HepG2 (cell line): ENCODE measurements around the gene CAPS. TPM values are rescaled to one million over a fixed set of nuclear protein-coding genes. Genes with fewer than 3 reads are reported as not detected.
A peak's percentile ranks its signal among the peaks of the same experiment; 100 is the strongest.

Experiments used
- DPF2 ChIP-seq: sonication (generic); formaldehyde crosslinking; IDR thresholded peaks from 2 replicates; pipeline ENCODE4 v1.4.0; 2020; ENCODE audit warnings: mild to moderate bottlenecking, low read depth, missing genetic modification reagents, borderline replicate concordance
- ESRRA ChIP-seq: sonication (generic); formaldehyde crosslinking; IDR thresholded peaks from 2 replicates; pipeline ENCODE4 v1.5.1; 2020; ENCODE audit warnings: mild to moderate bottlenecking, low read depth, missing genetic modification reagents
- HBP1 ChIP-seq: IDR thresholded peaks from 2 replicates; pipeline ENCODE4 v1.6.1; 2016; ENCODE audit warnings: low read depth, control low read depth
- HOXA3 ChIP-seq: sonication (generic); formaldehyde crosslinking; IDR thresholded peaks from 2 replicates; pipeline ENCODE4 v1.5.0; 2020; ENCODE audit warnings: missing genetic modification reagents
- JDP2 ChIP-seq: sonication (generic); formaldehyde crosslinking; IDR thresholded peaks from 2 replicates; pipeline ENCODE4 v1.8.1; 2022; ENCODE audit warnings: missing genetic modification reagents, borderline replicate concordance
- KAT7 ChIP-seq: IDR thresholded peaks from 2 replicates; pipeline ENCODE4 v1.6.1; 2018; ENCODE audit warnings: borderline replicate concordance, missing compliant biosample characterization
- RBM22 ChIP-seq: fragments of 200-400 bp; formaldehyde crosslinking; optimal IDR thresholded peaks from 2 replicates; pipeline ENCODE3; 2017; ENCODE audit warnings: mild to moderate bottlenecking, low read length, moderate library complexity
- SMAD9 ChIP-seq: sonication (generic); formaldehyde crosslinking; IDR thresholded peaks from 2 replicates; pipeline ENCODE4 v1.5.1; 2020; ENCODE audit warnings: mild to moderate bottlenecking, missing genetic modification reagents
- SNAPC2 ChIP-seq: sonication (generic); formaldehyde crosslinking; IDR thresholded peaks from 2 replicates; pipeline ENCODE4 v1.8.1; 2022; ENCODE audit warnings: mild to moderate bottlenecking, missing genetic modification reagents
- SUZ12 ChIP-seq: fragments of 150-350 bp; IDR thresholded peaks from 2 replicates; pipeline ENCODE4 v1.6.1; 2014; ENCODE audit warnings: low read depth, low read length
- TCF7 ChIP-seq: sonication (generic); IDR thresholded peaks from 2 replicates; pipeline ENCODE4 v1.6.1; 2016; ENCODE audit warnings: antibody characterized with exemption, low read depth
- ZBTB38 ChIP-seq: sonication (generic); formaldehyde crosslinking; IDR thresholded peaks from 2 replicates; pipeline ENCODE4 v1.5.1; 2020; ENCODE audit warnings: mild to moderate bottlenecking, missing genetic modification reagents
- ZNF138 ChIP-seq: sonication (generic); formaldehyde crosslinking; IDR thresholded peaks from 2 replicates; pipeline ENCODE4 v1.5.0; 2020; ENCODE audit warnings: mild to moderate bottlenecking, low read depth, missing genetic modification reagents
- ZNF670 ChIP-seq: sonication (generic); formaldehyde crosslinking; IDR thresholded peaks from 2 replicates; pipeline ENCODE4 v1.8.0; 2022; ENCODE audit warnings: mild to moderate bottlenecking, missing genetic modification reagents, borderline replicate concordance
- ZNF724P ChIP-seq: sonication (generic); formaldehyde crosslinking; IDR thresholded peaks from 2 replicates; pipeline ENCODE4 v1.8.0; 2022; ENCODE audit warnings: missing genetic modification reagents, borderline replicate concordance
- polyA plus RNA-seq, 8 experiments: library from polyadenylated mRNA; depleted of rRNA in 3 of 8; stranded (reverse) in 7 of 8; unstranded in 1 of 8; fragments of >200 nt; fragmentation: Illumina TruSeq in 4 of 8; extraction: Trizol in 4 of 8; gene quantifications; 2 replicates each; pipeline versions ENCODE4 v1.2.1 to v1.2.3, GENCODE V29; 2011 to 2016; ENCODE audit warnings: low read depth in 4 of 8, missing spikeins in 1 of 8, mixed read lengths in 1 of 8; ENCODE audit not compliant: insufficient read depth in 1 of 8
- total RNA-seq, 5 experiments: library from RNA; depleted of rRNA; stranded (reverse); fragments of >200 nt; fragmentation: Illumina TruSeq; extraction: Trizol; gene quantifications; 2 replicates each; pipeline ENCODE4 v1.2.3, GENCODE V29; 2016; ENCODE audit warnings: low read depth in 1 of 5
- TF ChIP-seq, protein P1 (sequence below): sonication (generic); formaldehyde crosslinking; IDR thresholded peaks from 2 replicates; pipeline ENCODE4 v1.4.0; 2020; ENCODE audit warnings: mild to moderate bottlenecking, missing genetic modification reagents
- TF ChIP-seq, protein P2 (sequence below): sonication (generic); formaldehyde crosslinking; IDR thresholded peaks from 2 replicates; pipeline ENCODE4 v1.5.1; 2020; ENCODE audit warnings: mild to moderate bottlenecking, missing genetic modification reagents, borderline replicate concordance

Gene CAPS
- total and polyA plus RNA-seq, 2 of the 13 experiments (the other 11 are each of a cell fraction or from before 2014, with no cell fraction given) = 3.1 TPM

- TF ChIP-seq HBP1 (CRISPR knock-in tag) (no peak), ESRRA (CRISPR knock-in tag) (no peak), RBM22 (peak; percentile 4), ZNF724P (CRISPR knock-in tag) (no peak), JDP2 (no peak), TCF7 (no peak), ZNF670 (CRISPR knock-in tag) (no peak), SNAPC2 (no peak), KAT7 (CRISPR knock-in tag) (no peak), HOXA3 (CRISPR knock-in tag) (no peak), SUZ12 (no peak), ZBTB38 (CRISPR knock-in tag) (peak; percentile 27; the same call in 1 of the 2 replicates), ZNF138 (CRISPR knock-in tag) (no peak), SMAD9 (CRISPR knock-in tag) (no peak), DPF2 (CRISPR knock-in tag) (no peak)
- TF ChIP-seq, protein P1, sequence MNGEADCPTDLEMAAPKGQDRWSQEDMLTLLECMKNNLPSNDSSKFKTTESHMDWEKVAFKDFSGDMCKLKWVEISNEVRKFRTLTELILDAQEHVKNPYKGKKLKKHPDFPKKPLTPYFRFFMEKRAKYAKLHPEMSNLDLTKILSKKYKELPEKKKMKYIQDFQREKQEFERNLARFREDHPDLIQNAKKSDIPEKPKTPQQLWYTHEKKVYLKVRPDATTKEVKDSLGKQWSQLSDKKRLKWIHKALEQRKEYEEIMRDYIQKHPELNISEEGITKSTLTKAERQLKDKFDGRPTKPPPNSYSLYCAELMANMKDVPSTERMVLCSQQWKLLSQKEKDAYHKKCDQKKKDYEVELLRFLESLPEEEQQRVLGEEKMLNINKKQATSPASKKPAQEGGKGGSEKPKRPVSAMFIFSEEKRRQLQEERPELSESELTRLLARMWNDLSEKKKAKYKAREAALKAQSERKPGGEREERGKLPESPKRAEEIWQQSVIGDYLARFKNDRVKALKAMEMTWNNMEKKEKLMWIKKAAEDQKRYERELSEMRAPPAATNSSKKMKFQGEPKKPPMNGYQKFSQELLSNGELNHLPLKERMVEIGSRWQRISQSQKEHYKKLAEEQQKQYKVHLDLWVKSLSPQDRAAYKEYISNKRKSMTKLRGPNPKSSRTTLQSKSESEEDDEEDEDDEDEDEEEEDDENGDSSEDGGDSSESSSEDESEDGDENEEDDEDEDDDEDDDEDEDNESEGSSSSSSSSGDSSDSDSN (CRISPR knock-in tag) = no peak
- TF ChIP-seq, protein P2, sequence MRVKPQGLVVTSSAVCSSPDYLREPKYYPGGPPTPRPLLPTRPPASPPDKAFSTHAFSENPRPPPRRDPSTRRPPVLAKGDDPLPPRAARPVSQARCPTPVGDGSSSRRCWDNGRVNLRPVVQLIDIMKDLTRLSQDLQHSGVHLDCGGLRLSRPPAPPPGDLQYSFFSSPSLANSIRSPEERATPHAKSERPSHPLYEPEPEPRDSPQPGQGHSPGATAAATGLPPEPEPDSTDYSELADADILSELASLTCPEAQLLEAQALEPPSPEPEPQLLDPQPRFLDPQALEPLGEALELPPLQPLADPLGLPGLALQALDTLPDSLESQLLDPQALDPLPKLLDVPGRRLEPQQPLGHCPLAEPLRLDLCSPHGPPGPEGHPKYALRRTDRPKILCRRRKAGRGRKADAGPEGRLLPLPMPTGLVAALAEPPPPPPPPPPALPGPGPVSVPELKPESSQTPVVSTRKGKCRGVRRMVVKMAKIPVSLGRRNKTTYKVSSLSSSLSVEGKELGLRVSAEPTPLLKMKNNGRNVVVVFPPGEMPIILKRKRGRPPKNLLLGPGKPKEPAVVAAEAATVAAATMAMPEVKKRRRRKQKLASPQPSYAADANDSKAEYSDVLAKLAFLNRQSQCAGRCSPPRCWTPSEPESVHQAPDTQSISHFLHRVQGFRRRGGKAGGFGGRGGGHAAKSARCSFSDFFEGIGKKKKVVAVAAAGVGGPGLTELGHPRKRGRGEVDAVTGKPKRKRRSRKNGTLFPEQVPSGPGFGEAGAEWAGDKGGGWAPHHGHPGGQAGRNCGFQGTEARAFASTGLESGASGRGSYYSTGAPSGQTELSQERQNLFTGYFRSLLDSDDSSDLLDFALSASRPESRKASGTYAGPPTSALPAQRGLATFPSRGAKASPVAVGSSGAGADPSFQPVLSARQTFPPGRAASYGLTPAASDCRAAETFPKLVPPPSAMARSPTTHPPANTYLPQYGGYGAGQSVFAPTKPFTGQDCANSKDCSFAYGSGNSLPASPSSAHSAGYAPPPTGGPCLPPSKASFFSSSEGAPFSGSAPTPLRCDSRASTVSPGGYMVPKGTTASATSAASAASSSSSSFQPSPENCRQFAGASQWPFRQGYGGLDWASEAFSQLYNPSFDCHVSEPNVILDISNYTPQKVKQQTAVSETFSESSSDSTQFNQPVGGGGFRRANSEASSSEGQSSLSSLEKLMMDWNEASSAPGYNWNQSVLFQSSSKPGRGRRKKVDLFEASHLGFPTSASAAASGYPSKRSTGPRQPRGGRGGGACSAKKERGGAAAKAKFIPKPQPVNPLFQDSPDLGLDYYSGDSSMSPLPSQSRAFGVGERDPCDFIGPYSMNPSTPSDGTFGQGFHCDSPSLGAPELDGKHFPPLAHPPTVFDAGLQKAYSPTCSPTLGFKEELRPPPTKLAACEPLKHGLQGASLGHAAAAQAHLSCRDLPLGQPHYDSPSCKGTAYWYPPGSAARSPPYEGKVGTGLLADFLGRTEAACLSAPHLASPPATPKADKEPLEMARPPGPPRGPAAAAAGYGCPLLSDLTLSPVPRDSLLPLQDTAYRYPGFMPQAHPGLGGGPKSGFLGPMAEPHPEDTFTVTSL (CRISPR knock-in tag) = no peak
These were observed 43.1 kb downstream of the CAPS start (continued) for GRCh38 chr19:5957170-5957569.
